A673 (cell line): ENCODE measurements around the gene WDPCP. TPM values are rescaled to one million over a fixed set of nuclear protein-coding genes. Genes with fewer than 3 reads are reported as not detected.

Source experiments
- BruUV-seq: library from RNA; stranded (reverse); fragments of 400-500 nt; replicated peaks from 2 replicates; lab custom pipeline; 2021; lab: Mats Ljungman, UMichigan
- CTCF ChIA-PET: fragments of 300-600 bp; sonication (Branson Sonifier 250); formaldehyde crosslinking; loops from one replicate; lab custom pipeline; 2022; ENCODE audit warnings: antibody characterized with exemption; lab: Charles Lee
- POLR2A ChIA-PET: fragments of 300-600 bp; sonication (Branson Sonifier 250); formaldehyde crosslinking; loops from one replicate; lab custom pipeline; 2022; ENCODE audit warnings: antibody characterized with exemption; ENCODE audit not compliant: low non-redundant PET; lab: Charles Lee
- DNase-seq: peaks from one replicate; pipeline ENCODE4 v3.0.0-alpha.2; 2015; ENCODE audit warnings: low spot score
- H3K27ac ChIP-seq: fragments of 200-600 bp; sonication (generic); 2 replicates; pipeline ENCODE4 v1.5.1; 2016; ENCODE audit warnings: mixed run types, low read depth, mild to moderate bottlenecking, mixed read lengths, antibody characterized with exemption, low read length; ENCODE audit not compliant: poor library complexity, severe bottlenecking
- H3K27me3 ChIP-seq: fragments of 200-600 bp; sonication (generic); replicated peaks from 2 replicates; pipeline ENCODE4 v1.6.1; 2017; ENCODE audit warnings: mixed run types, low read depth, mild to moderate bottlenecking, mixed read lengths, antibody characterized with exemption, low read length; ENCODE audit not compliant: insufficient read depth, poor library complexity
- H3K36me3 ChIP-seq: fragments of 200-600 bp; sonication (generic); 2 replicates; pipeline ENCODE4 v1.6.1; 2016; ENCODE audit warnings: mixed run types, mild to moderate bottlenecking, mixed read lengths, antibody characterized with exemption, low read length; ENCODE audit not compliant: insufficient read depth, poor library complexity, severe bottlenecking
- H3K4me1 ChIP-seq: fragments of 200-600 bp; sonication (generic); 2 replicates; pipeline ENCODE4 v1.6.1; 2017; ENCODE audit warnings: mixed run types, mild to moderate bottlenecking, mixed read lengths, antibody characterized with exemption, low read length; ENCODE audit not compliant: insufficient read depth, poor library complexity, severe bottlenecking
- H3K4me3 ChIP-seq: fragments of 200-600 bp; sonication (generic); 2 replicates; pipeline ENCODE4 v1.5.1; 2016; ENCODE audit warnings: low read depth, mixed run types, mild to moderate bottlenecking, mixed read lengths, low read length; ENCODE audit not compliant: poor library complexity, severe bottlenecking
- H3K9me3 ChIP-seq: fragments of 200-600 bp; sonication (generic); 2 replicates; pipeline ENCODE4 v1.6.1; 2016; ENCODE audit warnings: mixed run types, low read depth, mild to moderate bottlenecking, mixed read lengths, antibody characterized with exemption, low read length; ENCODE audit not compliant: poor library complexity, severe bottlenecking
- CTCF ChIP-seq: fragments of 300-800, 200-600 bp; sonication (generic); conservative IDR thresholded peaks from 2 replicates; pipeline ENCODE4 v1.5.1; 2017; ENCODE audit warnings: low read depth, mild to moderate bottlenecking, antibody characterized with exemption, low read length, moderate library complexity, mixed read lengths
- EZH2 ChIP-seq: fragments of 200-600 bp; sonication (generic); IDR thresholded peaks from 2 replicates; pipeline ENCODE4 v1.6.1; 2017; ENCODE audit warnings: borderline replicate concordance, low read depth, mild to moderate bottlenecking, mixed read lengths, antibody characterized with exemption, low read length; ENCODE audit not compliant: poor library complexity, severe bottlenecking
- intact Hi-C: fragments of 100-400 bp; cut with micrococcal nuclease; formaldehyde crosslinking; loops from one replicate; pipeline ENCODE4 v1.10.0; 2022; ENCODE audit not compliant: unreplicated experiment
- total RNA-seq: library from RNA; stranded (reverse); gene quantifications from 2 replicates; pipeline ENCODE4 v1.2.3, GENCODE V29; 2021

WDPCP gene
- total RNA-seq, 1 experiment from 2014 or later = 7.9 TPM

- no peaks in the 10 kb centered on the region for H3K9me3 ChIP-seq
- no peak overlapping the region for H3K27ac ChIP-seq
- H3K27me3 ChIP-seq = no peaks in the 10 kb centered on the region
- CTCF ChIA-PET = no interaction called here
- intact Hi-C loops = no loop called here
- H3K36me3 ChIP-seq = no peaks in the 10 kb centered on the region
- no peaks in the 10 kb centered on the region for H3K4me1 ChIP-seq
- no peak for DNase-seq
- no peak overlapping the region for H3K4me3 ChIP-seq
- POLR2A ChIA-PET = no interaction called here
- no TSS peak for BruUV-seq
- no peak for TF ChIP-seq EZH2
- no peak for TF ChIP-seq CTCF
These were observed 460.7 kb downstream of the WDPCP start for GRCh38 chr2:63127594-63127993.

DNA sequence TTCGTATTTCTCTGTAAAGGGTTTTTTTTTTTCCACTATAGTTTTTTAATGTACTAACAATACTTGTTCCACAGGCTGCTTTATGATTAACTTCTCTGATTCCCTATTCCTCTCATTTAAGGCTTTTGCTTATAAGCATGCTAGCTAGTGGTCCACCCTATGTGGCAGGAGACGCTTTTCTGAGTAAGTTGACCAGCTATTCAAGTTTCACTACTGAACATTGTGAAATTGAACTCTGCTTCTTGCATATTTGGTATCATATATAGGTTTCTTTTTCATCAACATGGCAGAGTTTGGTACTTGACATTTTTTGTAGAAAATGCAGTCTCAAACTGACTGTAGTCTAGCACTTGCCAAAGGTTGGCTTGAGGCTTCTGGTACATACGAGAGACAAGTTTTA is 463.4 kb downstream of the WDPCP start:
- CTCF ChIA-PET = no interaction called here
- H3K27me3 ChIP-seq = no peaks in the 10 kb centered on the region
- BruUV-seq = no TSS peak

DNA sequence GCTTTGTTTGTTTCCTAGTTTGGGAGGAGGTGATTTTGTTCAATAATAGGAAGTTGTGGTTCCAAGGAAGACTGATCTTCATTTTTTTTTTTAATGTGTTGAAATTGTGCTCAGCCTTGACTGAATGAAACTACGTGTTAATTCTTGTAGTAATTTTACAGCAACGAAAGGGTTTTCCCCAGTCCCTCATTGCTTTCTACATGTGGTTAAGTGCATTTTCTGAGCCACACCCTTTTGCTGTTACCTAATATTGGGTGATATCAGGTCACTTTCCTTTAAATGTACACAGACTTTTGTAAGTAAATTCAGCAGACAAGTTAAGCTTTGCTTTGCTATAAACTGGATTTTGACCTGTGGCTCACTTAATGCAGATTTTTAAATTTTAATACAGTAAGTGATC is 464.1 kb downstream of the WDPCP start:
- Histone ChIP-seq H3K36me3 (no peaks in the 10 kb centered on the region), H3K27me3 (no peaks in the 10 kb centered on the region), H3K4me1 (no peaks in the 10 kb centered on the region), H3K4me3 (no peak overlapping the region), H3K9me3 (no peaks in the 10 kb centered on the region), H3K27ac (no peak overlapping the region)
- intact Hi-C loops = no loop called here
- TF ChIP-seq EZH2 (no peak), CTCF (no peak)
- BruUV-seq = no TSS peak
- ChIA-PET POLR2A (no interaction called here), CTCF (no interaction called here)
- DNase-seq = no peak

More for the DNA sequence above, 463.4 kb downstream of the WDPCP start:
- no peaks in the 10 kb centered on the region for H3K4me1 ChIP-seq
- intact Hi-C loops = no loop called here
- POLR2A ChIA-PET = no interaction called here
- H3K27ac ChIP-seq = no peak overlapping the region
- no peak for TF ChIP-seq CTCF
- TF ChIP-seq EZH2 = no peak
- H3K36me3 ChIP-seq = no peaks in the 10 kb centered on the region
- DNase-seq = no peak
- H3K4me3 ChIP-seq = no peak overlapping the region
- no peaks in the 10 kb centered on the region for H3K9me3 ChIP-seq
